Measurements from ENCODE around the gene EHD4. TPM values are rescaled to one million over a fixed set of nuclear protein-coding genes. Genes with fewer than 3 reads are reported as not detected.

EHD4 gene
- total RNA-seq, 1 donor from 2014 or later, result 27.3 TPM

DNA sequence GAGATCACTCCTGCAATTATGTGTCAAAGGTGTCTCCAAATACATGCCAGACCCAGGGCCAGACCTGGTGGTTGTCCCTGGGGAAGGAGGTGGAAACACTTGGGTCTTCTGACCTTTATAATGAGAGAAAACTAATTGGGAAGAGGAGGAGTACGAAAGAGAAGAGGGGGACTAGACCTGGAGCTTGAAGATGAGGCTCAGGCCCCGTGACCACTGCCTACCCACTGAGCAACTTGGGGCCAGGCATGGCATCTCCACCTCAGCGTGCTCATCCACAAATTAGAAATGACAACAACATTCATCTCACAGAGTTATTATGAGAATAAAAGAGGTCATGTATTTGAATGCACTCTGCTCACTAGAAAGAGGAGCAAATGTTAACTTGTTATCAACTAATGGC, 59.1 kb downstream of the EHD4 start:
- ATAC-seq (no peak), DNase-seq (ENCODE audit: low spot score) (no peak)
- intact Hi-C loops (cut with DNase I), result no loop called here

DNA sequence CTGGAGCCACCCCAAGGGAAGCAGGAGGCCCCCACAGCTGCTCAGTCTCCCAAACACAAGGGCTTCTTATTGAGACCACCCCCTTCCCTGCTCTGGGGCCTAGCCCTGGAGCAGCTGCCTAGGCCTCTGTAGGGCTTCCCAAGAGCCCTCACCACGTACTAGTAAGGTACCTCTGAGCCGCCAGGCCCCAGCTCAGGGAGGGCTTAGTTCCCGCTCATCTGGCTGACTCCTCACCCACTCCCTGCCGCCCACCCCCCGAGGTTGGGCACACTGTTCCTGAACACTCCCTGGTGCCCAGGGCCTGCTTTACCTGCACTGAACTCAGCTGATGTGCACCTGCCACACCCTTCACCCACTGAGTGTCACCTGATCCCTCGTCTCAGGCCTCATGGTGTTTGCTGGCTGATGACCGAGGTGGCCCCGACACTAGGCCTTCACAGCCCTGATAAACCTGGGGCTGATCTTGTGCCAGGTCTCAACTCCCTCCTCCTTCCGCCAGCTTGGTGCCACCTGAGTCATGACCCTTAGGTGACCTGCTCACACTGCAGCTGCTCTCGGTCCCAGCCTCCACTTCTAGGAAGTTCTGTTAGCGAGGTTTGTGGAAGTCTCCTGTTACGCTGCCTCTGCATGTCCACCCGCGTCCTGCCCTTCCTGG, 60.5 kb downstream of the EHD4 start:
- no peak for DNase-seq (ENCODE audit: low spot score)

DNA sequence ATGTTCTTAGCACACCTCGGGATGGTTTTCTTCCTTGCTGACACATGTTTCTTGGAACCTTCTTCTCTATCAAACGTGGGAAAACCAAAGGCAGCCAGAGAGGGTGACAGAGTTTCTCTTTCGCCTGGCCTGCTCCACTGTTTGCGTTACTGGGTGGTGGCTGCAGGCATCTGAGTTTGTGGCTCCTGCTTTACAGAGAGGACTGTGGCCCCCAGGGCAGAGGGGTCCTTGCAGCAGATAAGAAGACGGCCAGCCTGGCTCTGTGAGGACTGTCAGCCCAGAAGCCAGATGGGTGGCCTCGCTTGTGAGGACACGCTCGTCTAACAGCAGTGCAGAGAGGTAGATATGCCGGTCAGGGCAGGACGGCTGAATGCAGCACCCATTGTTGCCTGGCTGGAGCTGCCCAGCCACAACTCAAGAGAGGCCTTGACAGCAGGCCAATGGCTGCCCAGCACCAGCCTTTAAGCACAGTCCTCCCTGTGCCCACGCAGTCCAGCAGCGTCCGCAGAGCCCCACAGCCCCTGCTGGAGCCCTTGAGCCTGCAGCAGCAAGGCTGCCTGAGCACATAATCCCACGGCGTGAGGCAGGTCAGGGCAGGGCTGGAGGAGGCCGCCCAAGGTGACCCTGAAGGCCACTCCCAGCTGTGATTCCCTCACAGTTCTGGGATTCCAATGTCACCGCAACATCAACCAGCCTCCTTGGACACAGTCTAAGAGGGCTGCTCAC, 63.5 kb downstream of the EHD4 start:
- intact Hi-C loops (cut with DNase I), result no loop called here
- DNase-seq (ENCODE audit: low spot score) (no peak), ATAC-seq (no peak)

More for the DNA sequence above, 60.5 kb downstream of the EHD4 start:
- intact Hi-C loops (cut with DNase I), result no loop called here
- no peak for ATAC-seq

DNA sequence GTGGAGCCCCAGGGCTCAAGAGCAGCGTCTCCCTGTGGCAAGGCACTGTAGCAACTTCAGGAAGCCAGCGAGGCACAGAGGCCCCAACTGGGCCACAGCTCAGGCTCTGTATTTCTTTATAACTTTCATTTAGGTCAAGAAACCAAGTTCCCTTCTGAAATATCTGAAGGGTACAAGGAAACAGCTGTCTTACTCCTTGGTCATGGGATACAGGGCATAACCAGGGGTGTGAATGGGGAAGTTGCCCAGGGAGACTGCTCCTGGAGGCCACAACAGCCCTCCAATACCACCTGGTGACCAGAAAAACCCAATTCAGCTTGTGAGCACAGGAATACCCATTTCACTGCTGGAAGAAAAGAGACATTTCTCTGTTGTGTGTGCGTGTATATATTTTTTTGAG, 65.2 kb downstream of the EHD4 start:
- intact Hi-C loops (cut with DNase I), result no loop called here
- no peak for DNase-seq (ENCODE audit: low spot score)
- ATAC-seq, result no peak

DNA sequence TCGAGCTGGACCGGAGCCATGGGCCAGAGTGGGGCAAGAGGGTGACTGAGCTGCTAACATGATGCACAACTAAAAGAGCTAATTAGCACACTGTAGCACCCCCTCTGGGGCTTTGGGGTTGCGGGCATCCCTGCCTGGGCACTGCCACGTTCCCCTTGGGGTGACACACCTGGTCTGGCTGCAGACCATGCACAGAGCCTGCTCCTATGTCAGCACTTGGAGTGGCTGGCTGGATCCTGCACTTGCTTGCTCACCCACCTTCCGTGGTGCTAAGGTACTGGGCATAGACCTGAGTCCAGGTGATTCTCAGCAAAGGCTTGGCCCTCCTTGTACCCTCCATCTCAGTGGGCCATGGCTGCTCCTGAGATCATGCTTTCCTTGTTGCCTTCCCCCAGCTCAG, 65.7 kb downstream of the EHD4 start:
- intact Hi-C loops (cut with DNase I), result no loop called here
- DNase-seq (ENCODE audit: low spot score) (no peak), ATAC-seq (no peak)

DNA sequence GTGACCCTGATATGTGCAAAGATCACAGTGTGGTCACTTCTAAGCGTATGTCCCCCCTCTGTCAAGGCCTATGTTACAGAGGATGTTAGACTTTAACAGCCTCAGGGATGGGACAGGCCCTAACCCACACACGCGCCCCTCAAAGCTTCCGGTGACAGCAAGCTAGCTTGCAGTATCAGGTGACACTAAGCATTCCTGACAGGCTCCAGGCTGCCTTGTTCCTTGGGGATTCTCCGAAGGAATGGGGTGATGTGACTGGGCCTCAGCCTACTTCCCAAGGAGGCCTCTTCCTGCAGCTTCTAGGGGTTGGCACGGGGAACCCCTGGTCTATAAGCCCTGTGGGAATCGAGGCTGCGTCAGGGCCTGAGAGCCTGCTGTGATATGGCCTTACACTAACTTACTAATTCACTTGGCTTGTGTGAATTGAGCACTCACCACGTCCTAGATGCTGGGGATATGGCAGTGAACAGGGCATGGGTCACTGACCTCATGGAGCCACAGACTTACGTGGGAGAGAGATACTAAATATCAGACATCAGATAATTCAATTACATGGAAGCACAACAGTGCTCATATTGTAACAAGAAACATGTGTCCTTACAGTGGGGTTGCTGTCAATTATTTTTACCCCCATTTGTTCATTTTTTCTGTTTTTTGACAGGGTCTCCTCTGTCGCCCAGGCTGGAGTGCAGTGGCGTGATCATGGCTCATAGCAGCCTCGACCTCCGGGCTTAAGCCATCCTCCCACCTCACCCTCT, 67.1 kb downstream of the EHD4 start:
- no peak for DNase-seq (ENCODE audit: low spot score)
- intact Hi-C loops (cut with DNase I), result no loop called here

DNA sequence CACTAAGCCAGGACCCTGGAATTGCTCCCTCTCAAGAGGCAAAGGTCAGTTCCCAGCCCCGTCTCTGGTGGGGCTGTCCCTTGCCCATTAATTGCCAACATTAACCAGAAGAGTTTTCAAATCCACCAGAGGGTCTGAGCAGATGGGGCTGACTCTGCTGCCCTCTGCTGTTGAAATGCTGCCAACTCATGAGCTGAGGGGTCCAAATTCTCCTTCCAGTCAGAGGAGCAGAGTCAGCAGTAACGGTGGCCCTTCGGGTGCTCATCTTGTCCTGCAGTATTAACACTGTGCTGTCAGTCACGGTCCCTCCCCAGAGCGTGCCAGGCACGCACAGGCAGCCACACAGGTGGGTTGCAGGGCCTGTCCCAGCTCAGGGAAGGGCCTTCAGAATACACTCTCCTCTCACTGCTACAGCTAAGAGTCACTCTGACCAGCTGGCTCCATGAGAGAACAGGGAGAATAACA, 67.8 kb downstream of the EHD4 start:
- DNase-seq (ENCODE audit: low spot score) (no peak), ATAC-seq (peak; percentile 78)
- intact Hi-C loops (cut with DNase I), result no loop called here

More for the DNA sequence above, 67.1 kb downstream of the EHD4 start:
- peak; percentile 19 for ATAC-seq

DNA sequence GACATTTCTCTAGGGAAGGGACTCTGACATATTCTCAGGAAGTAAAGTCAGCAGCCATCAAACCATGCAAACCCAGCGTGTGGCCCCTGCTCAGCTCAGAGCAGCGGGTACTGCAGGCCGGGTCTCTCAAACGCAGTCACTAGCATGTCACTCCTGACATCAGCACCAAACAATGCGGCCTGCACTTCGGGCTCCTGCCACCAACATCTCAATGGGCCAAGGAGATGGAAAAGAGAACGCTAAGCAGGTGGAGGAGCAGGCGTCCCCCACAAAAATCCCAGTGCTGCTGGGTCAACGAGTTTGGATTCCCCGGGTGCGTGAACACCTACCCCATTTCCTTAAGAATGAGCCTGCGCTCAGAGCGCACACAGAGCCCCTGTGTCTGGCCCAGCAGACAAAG, 68.6 kb downstream of the EHD4 start:
- intact Hi-C loops (cut with DNase I), result no loop called here
- no peak for ATAC-seq
- DNase-seq (ENCODE audit: low spot score), result no peak

DNA sequence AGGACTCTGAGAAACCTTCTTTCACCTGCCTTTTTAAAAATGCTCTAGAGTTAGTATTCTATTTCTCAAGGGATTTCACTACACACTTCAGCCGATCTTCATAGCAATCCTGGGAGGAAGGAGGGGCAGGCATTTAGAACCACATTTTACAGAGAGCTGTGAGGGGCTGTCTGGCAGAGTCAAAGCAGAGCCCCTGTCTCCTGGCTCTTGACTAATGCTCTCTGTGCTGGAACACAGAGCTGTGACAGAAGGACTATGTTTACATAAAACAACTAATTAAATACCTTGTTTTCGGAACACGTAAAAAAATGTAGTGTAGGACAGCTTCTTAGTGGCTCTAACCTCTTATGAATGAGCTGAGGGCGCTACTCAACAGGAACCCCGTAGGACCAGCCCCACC, 70.9 kb downstream of the EHD4 start:
- DNase-seq (ENCODE audit: low spot score) (no peak), ATAC-seq (no peak)
- intact Hi-C loops (cut with DNase I), result no loop called here

DNA sequence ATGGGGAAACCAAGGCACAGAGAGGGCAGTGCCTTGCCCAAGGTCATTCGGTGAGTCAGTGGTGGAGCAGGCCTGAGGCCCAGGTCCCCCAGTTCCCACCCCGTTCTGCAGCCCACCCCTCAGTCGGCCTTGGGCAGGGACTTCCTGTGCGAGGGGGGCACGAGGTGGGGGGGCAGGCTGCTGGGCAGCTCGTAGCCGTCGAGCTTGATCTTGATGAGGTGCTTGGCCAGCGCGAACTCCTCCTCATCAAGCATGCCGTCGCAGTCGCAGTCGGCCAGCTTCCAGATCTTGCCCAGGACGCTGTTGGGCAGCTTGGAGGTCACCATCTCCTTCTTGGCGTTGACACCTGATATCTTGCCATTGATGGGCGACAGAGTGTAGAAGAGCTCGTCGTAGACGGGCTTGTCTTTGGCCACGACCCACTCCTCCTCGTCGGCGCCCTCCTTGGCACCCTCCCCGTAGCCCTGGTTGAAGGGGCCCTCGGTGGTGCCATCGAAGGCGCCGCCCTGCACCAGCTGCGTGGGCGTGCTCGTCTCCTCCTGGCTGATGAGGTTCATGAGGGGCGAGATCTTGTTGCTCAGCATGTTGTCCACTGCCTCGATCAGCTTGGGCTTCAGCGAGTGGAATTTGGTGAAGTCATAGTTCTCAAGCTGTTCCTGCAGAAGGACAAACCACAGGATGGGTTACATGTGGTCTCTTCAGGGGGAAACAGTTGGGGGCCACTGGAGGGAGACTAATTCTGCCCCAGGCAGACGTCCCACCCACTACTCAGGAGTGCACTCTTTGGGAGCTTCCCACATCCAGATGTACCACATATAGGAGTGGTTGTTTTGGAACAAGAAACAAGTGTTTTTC, 71.6 kb downstream of the EHD4 start:
- ATAC-seq, result no peak

DNA sequence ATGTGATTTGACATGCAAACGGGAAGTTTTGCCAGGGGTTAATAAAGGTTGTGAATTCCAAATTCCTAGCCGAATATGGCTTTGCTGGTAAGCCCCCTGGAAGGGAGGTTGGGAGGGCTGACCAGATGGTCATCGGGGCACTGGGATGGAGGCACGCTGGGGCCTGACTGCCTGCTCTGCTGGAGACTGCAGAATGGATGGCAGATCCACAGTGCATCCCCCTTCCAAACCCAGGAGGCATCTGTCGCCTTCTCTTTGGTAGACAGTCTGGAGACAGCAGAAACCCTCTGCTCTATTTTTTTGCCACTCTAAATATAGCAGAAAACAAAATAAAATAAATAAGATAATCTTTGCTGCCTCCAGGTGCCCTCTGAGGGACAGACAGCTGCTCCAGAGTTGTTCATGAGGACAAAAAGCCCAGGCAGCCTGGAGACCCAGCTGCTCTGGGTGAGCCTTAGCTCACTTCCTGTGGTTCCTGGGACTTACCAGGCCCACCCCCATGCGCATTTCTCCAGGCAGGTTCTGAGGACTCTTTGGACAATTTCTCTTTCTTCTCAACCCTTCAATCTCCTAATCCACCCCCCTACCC, 72.4 kb downstream of the EHD4 start:
- intact Hi-C loops (cut with DNase I), result no loop called here
- no peak for DNase-seq (ENCODE audit: low spot score)
- no peak for ATAC-seq

More for the DNA sequence above, 71.6 kb downstream of the EHD4 start:
- intact Hi-C loops (cut with DNase I), result no loop called here
- no peak for DNase-seq (ENCODE audit: low spot score)

DNA sequence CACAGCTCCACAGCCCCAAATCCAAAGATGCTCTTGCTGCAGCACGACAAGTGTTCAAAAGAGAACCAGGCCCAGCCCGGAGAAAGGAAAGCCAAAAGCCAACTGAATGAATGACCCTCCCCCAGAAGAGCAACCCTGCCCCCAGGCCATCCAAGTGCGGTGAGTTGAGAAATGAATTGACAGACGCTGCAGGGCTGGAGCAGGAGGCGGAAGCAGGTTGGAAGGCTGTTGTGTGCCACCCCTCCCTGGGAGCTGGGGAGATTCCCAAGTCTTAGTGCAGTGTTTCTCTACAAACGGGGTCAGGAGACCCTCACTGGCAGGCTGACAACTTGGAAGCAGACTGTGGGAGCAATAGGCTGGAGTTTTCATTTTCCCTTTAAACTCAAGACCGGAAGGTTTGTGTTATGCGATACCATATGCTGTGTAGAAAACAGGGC, 75.0 kb downstream of the EHD4 start:
- ATAC-seq (no peak), DNase-seq (ENCODE audit: low spot score) (no peak)
- intact Hi-C loops (cut with DNase I), result no loop called here

DNA sequence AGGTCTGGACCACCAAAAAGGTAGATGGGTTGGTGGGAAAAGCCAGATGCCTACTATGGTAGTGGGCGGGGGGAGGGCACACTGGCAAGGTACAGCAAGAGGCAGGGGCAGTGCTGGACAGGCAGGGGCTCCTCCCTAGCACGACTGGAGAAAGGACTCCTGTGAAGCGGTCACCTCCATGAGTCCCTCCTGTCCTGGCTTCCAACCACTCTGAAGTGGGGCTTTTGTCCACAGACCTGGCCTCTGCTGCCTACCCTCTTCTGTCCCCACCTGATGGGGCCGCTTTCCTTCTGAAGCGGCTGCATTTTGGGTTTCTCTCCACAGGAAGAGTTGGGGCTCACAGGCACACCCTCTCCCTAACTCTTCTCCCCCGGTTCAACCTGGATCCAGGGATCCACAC, 75.8 kb downstream of the EHD4 start:
- no peak for ATAC-seq
- no peak for DNase-seq (ENCODE audit: low spot score)
- intact Hi-C loops (cut with DNase I), result no loop called here

DNA sequence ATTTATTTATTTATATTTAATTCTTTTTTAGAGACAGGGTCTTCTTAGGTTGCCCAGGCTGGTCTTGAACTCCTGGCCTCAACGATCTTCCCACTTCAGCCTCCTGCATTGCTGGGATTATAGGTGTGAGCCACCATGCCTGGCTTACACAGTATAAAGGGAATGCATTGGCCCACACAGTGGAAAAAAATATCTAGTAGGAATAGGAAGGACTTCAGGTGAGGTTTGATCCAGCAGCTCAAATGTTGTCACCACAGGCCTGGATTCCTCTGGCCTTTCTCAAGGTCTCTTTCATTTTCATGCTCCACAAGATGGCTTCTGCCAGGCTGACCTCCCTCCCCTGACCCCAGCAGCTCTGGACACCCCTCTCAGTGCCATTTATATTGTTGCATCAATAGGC, 76.4 kb downstream of the EHD4 start:
- ATAC-seq, result no peak
- intact Hi-C loops (cut with DNase I), result no loop called here
- DNase-seq (ENCODE audit: low spot score), result no peak

DNA sequence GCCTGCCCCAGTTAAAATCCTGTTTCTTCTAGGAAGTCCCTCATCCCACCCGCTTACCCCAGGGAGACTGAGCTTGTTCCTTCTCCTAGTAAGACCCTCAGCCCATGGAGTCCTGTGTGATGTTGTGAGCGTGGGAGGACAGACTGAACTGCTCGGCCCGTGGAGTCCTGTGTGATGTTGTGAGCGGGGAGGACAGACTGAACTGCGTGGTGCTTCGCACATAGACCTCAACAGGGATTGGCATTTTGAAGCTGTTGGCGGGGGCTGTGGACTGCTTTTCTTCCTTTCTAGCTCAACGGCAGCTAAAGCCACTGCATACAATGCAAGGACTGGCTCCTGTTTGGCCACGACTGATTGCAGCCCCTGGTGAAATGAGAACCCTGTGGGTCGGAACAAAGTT, 76.9 kb downstream of the EHD4 start:
- DNase-seq (ENCODE audit: low spot score) (no peak), ATAC-seq (no peak)
- intact Hi-C loops (cut with DNase I), result no loop called here

DNA sequence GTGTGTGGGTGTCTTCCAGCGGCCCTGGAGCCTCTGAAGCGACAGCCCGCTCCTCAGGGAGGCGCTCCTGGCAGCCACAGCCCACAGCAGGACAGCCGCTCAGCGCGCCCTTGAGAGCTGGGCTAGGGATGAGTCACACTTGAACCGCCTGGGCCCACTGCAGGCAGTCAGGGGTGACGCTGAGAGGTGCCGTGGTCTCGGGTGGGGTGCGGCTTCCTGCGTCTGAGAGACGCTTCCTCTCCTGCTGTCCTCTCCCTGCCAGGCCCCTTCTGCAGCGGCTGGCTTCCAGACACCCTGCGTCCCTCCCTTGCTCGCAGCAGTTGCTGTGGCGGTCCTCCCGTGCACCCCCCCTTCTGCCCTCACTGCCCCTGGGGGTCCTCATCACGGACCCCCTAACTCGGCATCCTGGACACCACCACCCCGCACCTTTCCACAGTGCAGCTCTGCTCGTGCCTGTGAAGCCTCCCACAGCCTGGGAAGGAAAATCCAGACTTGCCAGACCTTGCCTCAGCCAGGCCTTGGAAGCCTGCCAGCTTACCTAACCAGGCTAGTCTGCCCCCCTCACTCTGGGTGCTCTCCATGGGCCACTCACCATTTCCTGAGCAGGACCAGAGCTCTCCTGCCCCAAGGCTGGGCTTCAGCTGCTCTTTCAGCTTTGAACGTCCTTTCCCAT, 77.4 kb downstream of the EHD4 start:
- ATAC-seq (peak; percentile 74), DNase-seq (ENCODE audit: low spot score) (no peak)
- intact Hi-C loops (cut with DNase I), result no loop called here

DNA sequence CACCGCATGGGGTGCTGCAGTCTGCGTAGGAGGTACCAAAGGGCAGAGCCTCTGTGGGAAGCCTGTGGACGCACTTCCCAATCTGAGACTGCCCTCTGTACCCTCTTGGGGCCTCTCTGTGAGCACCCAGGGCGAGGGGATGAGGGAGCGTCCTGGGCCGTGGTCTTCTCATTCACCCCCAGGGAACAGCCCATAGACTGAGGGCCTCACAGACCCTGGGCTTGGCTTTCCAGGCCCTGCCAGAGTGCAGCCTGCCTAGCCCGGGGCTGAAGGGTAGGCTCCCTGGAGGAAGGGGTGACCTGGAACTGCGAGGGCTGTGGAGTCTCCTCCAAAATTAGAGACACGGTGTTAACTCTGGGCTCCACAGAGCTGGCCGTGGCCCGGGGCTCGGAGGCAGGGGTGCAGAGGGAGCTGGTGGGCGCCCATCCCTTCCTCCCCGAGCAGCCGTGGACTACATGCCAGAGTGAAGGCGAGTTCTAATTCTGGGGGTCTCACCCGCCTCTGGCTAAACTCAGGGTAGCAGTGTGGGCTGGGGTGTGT, 78.0 kb downstream of the EHD4 start:
- no peak for DNase-seq (ENCODE audit: low spot score)
- ATAC-seq, result peak; percentile 43
- intact Hi-C loops (cut with DNase I), result no loop called here

All from sciatic nerve (tissue), 2 donors.